Activated CD4-positive, alpha-beta T cell treated with anti-CD3 and anti-CD28 coated beads for 36 hours (primary cell): ENCODE results near the gene NFIA. TPM values are rescaled to one million over a fixed set of nuclear protein-coding genes. Genes with fewer than 3 reads are reported as not detected.

Source experiments
- ATAC-seq: fragments of 200-7000 bp; cut with Tn5 transposase; one replicate; pipeline ENCODE4 v1.10.0; 2021; ENCODE audit warnings: mild to moderate bottlenecking, moderate library complexity
- CTCF ChIA-PET: fragments of 350-600 bp; sonication (Branson Sonifier 250); formaldehyde crosslinking; loops from one replicate; lab custom pipeline; 2021; ENCODE audit warnings: antibody characterized with exemption; lab: Charles Lee
- POLR2A ChIA-PET: fragments of 350-600 bp; sonication (Branson Sonifier 250); formaldehyde crosslinking; loops from one replicate; lab custom pipeline; 2021; ENCODE audit warnings: antibody characterized with exemption, inconsistent platforms; lab: Charles Lee
- DNase-seq: peaks from one replicate; pipeline ENCODE4 v3.0.0-alpha.2; 2020
- H3K27ac Mint-ChIP-seq: one replicate; pipeline ENCODE4 v1.8.0; 2021; ENCODE audit warnings: mixed read lengths
- H3K27me3 Mint-ChIP-seq: one replicate; pipeline ENCODE4 v1.8.0; 2021; ENCODE audit warnings: mixed read lengths
- H3K36me3 Mint-ChIP-seq: one replicate; pipeline ENCODE4 v1.8.0; 2021; ENCODE audit warnings: low read depth, mixed read lengths
- H3K4me1 Mint-ChIP-seq: one replicate; pipeline ENCODE4 v1.8.0; 2021; ENCODE audit warnings: mixed read lengths
- H3K4me3 Mint-ChIP-seq: one replicate; pipeline ENCODE4 v1.8.0; 2021; ENCODE audit warnings: mild to moderate bottlenecking, moderate library complexity, mixed read lengths
- H3K9me3 Mint-ChIP-seq: one replicate; pipeline ENCODE4 v1.8.0; 2021; ENCODE audit warnings: low read depth, mixed read lengths
- intact Hi-C, 2 experiments: fragments of 100-400 bp; cut with DNase I in 1 of 2; cut with micrococcal nuclease in 1 of 2; formaldehyde crosslinking; loops; one replicate each; pipeline versions ENCODE4 v1.14.2 to v1.15.1; 2022 to 2024; cut with DNase I, micrococcal nuclease
- total RNA-seq, 2 experiments: library from RNA; stranded (reverse); gene quantifications; one replicate each; pipeline ENCODE4 v1.2.3, GENCODE V29; 2021

Gene NFIA
- total RNA-seq, 2 experiments from 2014 or later: 3.0 to 3.2 TPM

DNA sequence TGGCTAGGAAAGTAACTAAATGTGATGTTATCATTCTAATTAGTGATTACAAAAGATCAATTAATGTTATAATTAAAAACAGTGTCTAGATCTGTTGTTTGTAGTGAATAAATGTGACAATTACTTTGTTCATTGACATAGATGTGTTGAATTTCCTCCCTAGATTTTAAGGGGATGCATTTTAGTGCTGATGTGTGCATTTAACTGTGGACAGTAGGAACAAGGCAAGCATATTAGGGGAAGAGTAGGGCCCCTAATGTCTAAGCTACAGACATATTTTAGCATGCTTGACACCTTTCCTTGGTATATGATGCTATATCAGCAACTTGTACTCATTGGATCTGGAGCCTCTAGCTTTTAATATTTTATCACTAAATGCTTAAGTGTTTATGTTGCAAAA is 48.9 kb downstream of the NFIA start:
- ATAC-seq (no peak), DNase-seq (no peak)
- Mint-ChIP-seq H3K4me3 (no peak overlapping the region), H3K27me3 (peaks cover 5% of the 10 kb centered on the region), H3K9me3 (no peaks in the 10 kb centered on the region), H3K27ac (no peak overlapping the region), H3K4me1 (peaks cover 6% of the 10 kb centered on the region), H3K36me3 (no peaks in the 10 kb centered on the region)
- intact Hi-C loops: no loop called here
- CTCF ChIA-PET: no interaction called here
- POLR2A ChIA-PET: no interaction called here

DNA sequence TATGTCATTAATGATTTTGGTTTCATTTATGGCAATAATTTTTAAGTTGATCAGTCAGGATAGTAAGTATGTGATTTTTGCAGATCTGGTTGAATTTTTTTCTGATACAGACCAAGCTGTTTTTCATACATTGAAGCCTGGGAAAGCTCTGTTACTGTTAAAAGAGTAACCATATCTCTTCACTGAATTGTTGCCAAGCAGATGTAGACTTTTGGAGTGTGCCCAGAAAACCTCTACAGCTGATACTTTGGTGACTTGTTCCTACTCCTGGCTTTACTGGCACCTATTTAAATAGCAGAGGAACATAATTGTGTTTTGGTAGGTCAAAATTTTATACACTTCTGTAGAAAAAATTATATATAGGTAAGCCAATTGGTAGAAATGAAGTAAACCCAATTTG is 49.4 kb downstream of the NFIA start:
- H3K4me3 Mint-ChIP-seq: no peak overlapping the region
- ChIA-PET POLR2A (no interaction called here), CTCF (no interaction called here)
- H3K27me3 Mint-ChIP-seq: peaks cover 5% of the 10 kb centered on the region
- DNase-seq (no peak), ATAC-seq (no peak)
- peaks cover 6% of the 10 kb centered on the region for H3K4me1 Mint-ChIP-seq
- H3K27ac Mint-ChIP-seq: no peak overlapping the region
- H3K36me3 Mint-ChIP-seq: no peaks in the 10 kb centered on the region
- no peaks in the 10 kb centered on the region for H3K9me3 Mint-ChIP-seq
- intact Hi-C loops: no loop called here

DNA sequence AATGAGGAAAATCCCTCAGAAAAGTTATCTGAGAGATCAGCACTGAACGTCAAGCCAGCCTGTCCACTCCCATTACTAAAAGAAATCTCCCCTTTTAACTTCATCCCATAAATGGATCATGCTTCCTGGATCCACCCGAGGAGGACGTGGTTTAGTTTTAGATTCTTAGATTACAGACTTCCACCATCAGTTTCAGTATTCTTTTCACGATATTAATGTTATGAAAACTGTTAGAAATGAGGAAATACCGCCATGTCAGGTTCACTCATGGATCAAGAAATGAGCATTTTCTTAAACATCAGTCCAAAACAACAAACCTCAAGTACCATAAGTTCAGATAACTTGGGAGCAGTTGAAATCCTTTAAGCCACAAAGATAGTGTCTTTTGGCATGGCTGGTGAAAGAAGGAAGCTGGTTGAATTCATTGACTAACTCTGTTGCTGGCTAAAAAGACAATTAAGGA is 49.8 kb downstream of the NFIA start:
- no peak for ATAC-seq

DNA sequence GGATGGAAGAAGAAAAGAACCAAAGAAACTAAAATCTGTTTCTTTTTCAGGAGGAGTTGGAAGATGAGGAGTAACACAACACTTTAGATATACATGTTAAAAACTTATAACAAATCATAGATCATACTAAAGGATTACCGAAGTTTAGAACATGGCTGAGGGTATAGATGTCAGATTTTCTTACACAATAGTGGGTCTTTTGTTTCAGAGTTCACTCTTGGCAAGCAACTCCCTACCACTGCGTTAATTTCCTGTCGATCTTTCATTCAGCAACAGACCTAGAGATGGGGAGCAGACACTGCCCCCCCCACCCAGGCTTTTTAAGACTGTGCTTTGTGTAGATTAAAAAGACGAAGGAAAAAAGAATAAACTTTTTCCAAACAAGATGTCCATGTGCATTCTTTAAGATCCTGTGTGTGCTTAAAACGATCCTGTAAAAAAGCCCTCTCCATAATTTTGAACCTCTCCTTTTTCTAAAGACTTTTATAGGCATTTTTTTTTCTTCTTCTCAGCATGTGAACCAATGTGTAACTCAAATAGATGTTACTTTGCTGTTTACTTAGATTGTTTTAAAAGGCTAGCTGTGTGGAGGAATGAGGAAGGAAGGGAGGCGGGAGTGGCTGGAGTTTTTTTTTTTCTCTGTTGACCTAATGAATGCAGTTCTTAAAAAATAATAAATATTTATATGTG is 50.4 kb downstream of the NFIA start:
- CTCF ChIA-PET: interaction anchor here (0.9 kb wide), 1 partner anchor 84 kb away, joined by 3 read pairs; no protein-coding TSS in a partner anchor
- ATAC-seq (no peak), DNase-seq (no peak)
- intact Hi-C loops: no loop called here
- Mint-ChIP-seq H3K27me3 (peaks cover 5% of the 10 kb centered on the region), H3K4me1 (peaks cover 6% of the 10 kb centered on the region), H3K4me3 (no peak overlapping the region), H3K36me3 (no peaks in the 10 kb centered on the region), H3K27ac (no peak overlapping the region), H3K9me3 (no peaks in the 10 kb centered on the region)
- POLR2A ChIA-PET: no interaction called here

More for the DNA sequence above, 49.8 kb downstream of the NFIA start:
- no peak for DNase-seq
- no peak overlapping the region for H3K4me3 Mint-ChIP-seq
- no peak overlapping the region for H3K27ac Mint-ChIP-seq
- ChIA-PET POLR2A (no interaction called here), CTCF (interaction anchor here (0.9 kb wide), 1 partner anchor 83 kb away, joined by 3 read pairs; no protein-coding TSS in a partner anchor)
- H3K36me3 Mint-ChIP-seq: no peaks in the 10 kb centered on the region
- intact Hi-C loops: no loop called here
- H3K27me3 Mint-ChIP-seq: peaks cover 5% of the 10 kb centered on the region
- no peaks in the 10 kb centered on the region for H3K9me3 Mint-ChIP-seq
- peaks cover 6% of the 10 kb centered on the region for H3K4me1 Mint-ChIP-seq

DNA sequence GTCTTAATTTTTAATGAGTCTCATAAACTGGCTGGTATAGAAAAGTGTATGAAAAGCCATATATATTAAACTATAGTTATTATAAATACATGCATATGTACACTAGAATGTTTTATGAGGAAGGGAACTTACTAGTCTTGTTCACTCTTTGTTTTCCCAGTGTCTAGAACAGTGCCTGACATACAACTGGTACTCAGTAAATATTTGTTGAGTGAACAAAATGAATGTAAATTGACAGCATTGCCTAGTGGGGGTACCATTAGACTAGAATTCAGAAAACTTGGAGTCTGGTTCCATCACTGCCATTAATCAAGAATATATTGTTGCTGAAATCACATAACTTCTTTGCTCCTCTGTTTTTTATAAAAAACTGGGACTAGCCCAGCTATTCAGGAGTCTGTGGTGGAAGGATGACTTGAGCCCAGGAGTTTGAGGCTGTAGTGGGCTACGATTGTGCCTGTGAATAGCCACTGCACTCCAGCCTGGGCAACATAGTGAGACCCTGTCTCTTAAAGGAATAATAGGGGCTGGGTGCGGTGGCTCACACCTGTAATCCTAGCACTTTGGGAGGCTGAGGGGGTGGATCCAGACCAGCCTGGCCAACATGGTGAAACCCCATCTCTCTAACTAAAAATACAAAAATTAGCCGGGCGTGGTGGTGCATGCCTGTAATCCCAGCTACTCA is 51.1 kb downstream of the NFIA start:
- no peak overlapping the region for H3K4me3 Mint-ChIP-seq
- ATAC-seq (no peak), DNase-seq (no peak)
- no peaks in the 10 kb centered on the region for H3K36me3 Mint-ChIP-seq
- H3K27ac Mint-ChIP-seq: no peak overlapping the region
- H3K9me3 Mint-ChIP-seq: no peaks in the 10 kb centered on the region
- ChIA-PET POLR2A (no interaction called here), CTCF (no interaction called here)
- peaks cover 6% of the 10 kb centered on the region for H3K4me1 Mint-ChIP-seq
- H3K27me3 Mint-ChIP-seq: peaks cover 5% of the 10 kb centered on the region
- intact Hi-C loops: no loop called here

DNA sequence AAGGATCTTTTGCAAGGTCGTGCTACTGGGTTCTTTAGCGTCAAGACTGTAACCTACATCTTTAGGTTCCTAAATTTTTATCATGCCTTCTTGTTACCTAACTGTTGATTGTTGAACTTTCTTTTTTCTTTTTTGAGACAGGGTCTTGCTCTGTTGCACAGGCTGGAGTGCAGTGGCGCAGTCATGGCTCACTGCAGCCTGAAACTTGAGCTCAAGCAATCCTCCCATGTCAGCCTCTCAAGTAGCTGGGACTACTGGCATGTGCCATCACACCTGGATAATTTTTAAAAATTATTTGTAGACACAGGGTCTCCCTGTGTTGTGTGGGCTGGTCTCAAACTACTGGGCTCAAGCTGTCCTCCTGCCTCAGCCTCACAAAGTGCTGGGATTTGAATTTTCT is 52.9 kb downstream of the NFIA start:
- no peaks in the 10 kb centered on the region for H3K36me3 Mint-ChIP-seq
- no peak for ATAC-seq
- CTCF ChIA-PET: no interaction called here
- H3K27me3 Mint-ChIP-seq: peaks cover 5% of the 10 kb centered on the region
- peaks cover 6% of the 10 kb centered on the region for H3K4me1 Mint-ChIP-seq
- no peak overlapping the region for H3K4me3 Mint-ChIP-seq
- no peak overlapping the region for H3K27ac Mint-ChIP-seq
- POLR2A ChIA-PET: no interaction called here
- no peaks in the 10 kb centered on the region for H3K9me3 Mint-ChIP-seq
- DNase-seq: no peak
- intact Hi-C loops: no loop called here

DNA sequence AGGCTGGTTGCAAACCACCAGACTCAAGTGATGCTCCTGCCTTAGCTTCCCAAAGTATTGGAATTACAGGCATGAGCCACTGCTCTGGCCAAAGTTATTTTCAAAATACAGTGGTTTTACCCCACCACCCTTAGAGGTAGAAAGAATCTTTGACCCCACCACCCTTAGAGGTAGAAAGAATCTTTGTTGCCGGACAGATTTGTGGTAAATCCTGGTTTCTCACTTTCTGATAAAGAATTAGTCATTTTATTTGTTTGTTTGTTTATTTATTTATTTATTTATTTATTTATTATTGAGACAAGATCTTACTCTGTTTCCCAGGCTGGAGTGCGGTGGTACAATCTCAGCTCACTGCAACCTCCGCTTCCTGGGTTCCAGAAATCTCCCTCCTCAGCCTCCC is 55.9 kb downstream of the NFIA start:
- DNase-seq: no peak
- H3K9me3 Mint-ChIP-seq: no peaks in the 10 kb centered on the region
- no peak overlapping the region for H3K27ac Mint-ChIP-seq
- POLR2A ChIA-PET: no interaction called here
- CTCF ChIA-PET: interaction anchor here (0.6 to 1.2 kb wide), 2 partner anchors 88 to 290 kb away, joined by 3 read pairs; no protein-coding TSS in a partner anchor
- H3K36me3 Mint-ChIP-seq: no peaks in the 10 kb centered on the region
- no peak for ATAC-seq
- H3K27me3 Mint-ChIP-seq: no peaks in the 10 kb centered on the region
- intact Hi-C loops: no loop called here
- H3K4me1 Mint-ChIP-seq: no peaks in the 10 kb centered on the region
- no peak overlapping the region for H3K4me3 Mint-ChIP-seq

DNA sequence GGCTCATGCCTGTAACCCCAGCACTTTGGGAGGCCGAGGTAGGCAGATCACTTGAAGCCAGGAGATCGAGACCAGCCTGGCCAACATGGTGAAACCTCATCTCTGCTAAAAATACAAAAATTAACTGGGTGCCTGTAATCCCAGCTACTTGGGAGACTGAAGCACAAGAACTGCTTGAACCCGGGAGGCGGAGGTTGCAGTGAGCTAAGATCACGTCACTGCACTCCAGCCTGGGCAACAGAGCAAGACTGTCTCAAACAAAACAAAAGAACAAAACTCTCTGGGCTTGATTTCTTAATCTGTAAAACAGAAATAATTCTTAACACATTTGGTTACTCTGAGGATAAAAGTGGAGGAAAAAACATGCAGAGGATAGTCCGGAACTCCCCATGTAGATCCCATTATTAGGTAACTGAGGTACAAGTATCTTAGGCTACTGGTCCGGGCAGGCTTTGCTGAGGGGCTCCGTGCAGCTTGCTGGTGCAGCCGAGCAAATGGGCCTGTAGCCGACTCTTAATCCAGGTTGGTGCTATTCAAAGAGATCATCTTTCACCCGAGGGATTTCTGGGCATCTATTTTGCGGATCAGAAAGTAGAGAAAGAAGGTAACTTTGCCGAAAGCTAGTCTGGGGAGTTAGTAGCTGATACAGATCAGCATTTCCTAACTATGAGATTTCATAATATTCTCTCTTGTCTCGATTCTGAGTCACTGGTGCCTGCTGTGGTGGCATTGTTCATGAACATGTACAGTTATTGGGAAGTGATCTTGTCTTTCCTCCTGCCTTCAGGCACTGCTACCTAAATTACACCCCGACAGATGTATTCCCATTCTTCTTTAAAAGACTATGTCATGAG is 56.8 kb downstream of the NFIA start:
- ATAC-seq (no peak), DNase-seq (no peak)
- no peaks in the 10 kb centered on the region for H3K27me3 Mint-ChIP-seq
- H3K36me3 Mint-ChIP-seq: no peaks in the 10 kb centered on the region
- H3K4me1 Mint-ChIP-seq: no peaks in the 10 kb centered on the region
- no peak overlapping the region for H3K27ac Mint-ChIP-seq
- ChIA-PET POLR2A (no interaction called here), CTCF (interaction anchor here (0.6 to 1.4 kb wide), 5 partner anchors 10 to 291 kb away, joined by 3 to 5 read pairs (median 3); no protein-coding TSS in a partner anchor)
- intact Hi-C loops: no loop called here
- H3K9me3 Mint-ChIP-seq: no peaks in the 10 kb centered on the region
- no peak overlapping the region for H3K4me3 Mint-ChIP-seq

DNA sequence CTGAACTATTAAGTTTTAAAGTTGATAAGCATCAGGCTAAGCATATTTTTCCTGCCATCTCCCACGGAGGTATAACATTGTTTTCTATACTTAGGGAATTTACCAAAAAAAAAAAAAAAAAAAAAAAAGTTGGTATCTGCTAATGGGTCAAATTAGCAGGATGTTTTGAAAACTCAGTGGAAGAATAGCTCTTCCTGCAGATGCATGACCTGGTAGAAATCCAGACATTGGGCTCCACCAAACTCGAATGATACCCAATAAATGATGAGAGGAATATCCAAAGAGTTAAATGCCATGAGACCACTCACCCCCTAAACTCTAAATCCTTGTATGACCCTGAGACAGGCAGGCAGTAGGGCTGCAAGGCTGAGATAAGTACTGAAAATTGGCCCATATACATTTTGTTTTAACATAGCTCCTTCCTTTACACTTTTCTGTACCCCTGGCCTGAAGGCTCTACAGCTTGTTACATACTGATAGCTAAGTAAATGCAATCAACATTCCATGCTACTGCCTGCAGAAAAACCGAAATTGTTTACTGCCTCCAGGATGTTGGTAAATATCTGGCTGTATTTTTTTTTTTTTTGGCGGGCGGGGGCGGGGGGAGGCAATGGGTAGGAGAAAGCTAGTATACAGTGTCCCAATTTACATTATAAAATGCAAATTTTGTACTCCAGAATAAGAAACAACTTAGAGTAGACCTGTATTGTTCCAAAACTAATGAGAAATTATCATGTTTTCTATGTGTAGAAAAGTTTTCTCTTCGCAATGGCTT is 57.6 kb downstream of the NFIA start:
- DNase-seq: no peak
- POLR2A ChIA-PET: no interaction called here
- H3K4me3 Mint-ChIP-seq: no peak overlapping the region

DNA sequence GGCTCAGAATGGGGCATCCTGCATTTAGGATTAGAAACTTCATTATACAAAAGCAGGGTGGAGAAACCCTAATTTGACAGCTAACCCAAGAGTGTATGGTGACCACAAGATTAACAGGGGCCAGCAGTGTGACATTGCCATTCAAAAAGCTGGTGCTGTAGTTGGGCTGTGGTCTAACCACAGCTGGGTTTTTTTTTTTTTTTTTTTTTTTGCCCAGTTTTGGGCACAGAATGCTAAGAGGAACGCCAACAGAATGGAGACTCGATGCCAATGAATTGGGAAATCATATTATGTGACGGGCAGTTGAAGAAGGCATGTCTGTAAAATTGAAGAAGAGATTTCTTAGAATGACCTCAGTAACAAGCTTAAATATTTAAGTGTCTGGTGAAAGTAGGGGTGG is 58.4 kb downstream of the NFIA start:
- H3K4me1 Mint-ChIP-seq: no peaks in the 10 kb centered on the region
- H3K36me3 Mint-ChIP-seq: no peaks in the 10 kb centered on the region
- CTCF ChIA-PET: interaction anchor here (1.1 to 1.5 kb wide), 4 partner anchors 9 to 91 kb away, joined by 3 to 5 read pairs (median 4); no protein-coding TSS in a partner anchor
- POLR2A ChIA-PET: no interaction called here
- no peaks in the 10 kb centered on the region for H3K9me3 Mint-ChIP-seq
- intact Hi-C loops: no loop called here
- no peak overlapping the region for H3K4me3 Mint-ChIP-seq
- no peak for ATAC-seq
- no peak overlapping the region for H3K27ac Mint-ChIP-seq
- no peak for DNase-seq
- no peaks in the 10 kb centered on the region for H3K27me3 Mint-ChIP-seq

More for the DNA sequence above, 57.6 kb downstream of the NFIA start:
- Mint-ChIP-seq H3K4me1 (no peaks in the 10 kb centered on the region), H3K9me3 (no peaks in the 10 kb centered on the region), H3K27ac (no peak overlapping the region), H3K36me3 (no peaks in the 10 kb centered on the region), H3K27me3 (no peaks in the 10 kb centered on the region)
- CTCF ChIA-PET: interaction anchor here (0.6 to 1.5 kb wide), 6 partner anchors 9 to 133 kb away, joined by 3 to 5 read pairs (median 4); no protein-coding TSS in a partner anchor
- ATAC-seq: no peak
- intact Hi-C loops: no loop called here
